HepG2 (cell line): ENCODE results near the gene GGTLC1. TPM values are rescaled to one million over a fixed set of nuclear protein-coding genes. Genes with fewer than 3 reads are reported as not detected.

Experiments used
- EP300 ChIP-seq, 3 experiments: sonication (generic) in 1 of 3; formaldehyde crosslinking in 1 of 3; IDR thresholded peaks; 2 replicates each; pipeline versions ENCODE4 v1.5.1 to v1.6.1; 2011 to 2020; ENCODE audit warnings: low read depth in 2 of 3, low read length in 2 of 3, borderline replicate concordance in 1 of 3, improper control_type of control experiment in 1 of 3, mild to moderate bottlenecking in 1 of 3, missing genetic modification reagents in 1 of 3, moderate library complexity in 1 of 3
- GTF3A ChIP-seq: sonication (generic); formaldehyde crosslinking; conservative IDR thresholded peaks from 2 replicates; pipeline ENCODE4 v1.4.0; 2020; ENCODE audit warnings: mild to moderate bottlenecking, missing genetic modification reagents
- HHEX ChIP-seq: IDR thresholded peaks from 2 replicates; pipeline ENCODE4 v1.6.1; 2016; ENCODE audit warnings: control low read depth
- HOXA5 ChIP-seq: sonication (generic); formaldehyde crosslinking; IDR thresholded peaks from 2 replicates; pipeline ENCODE4 v1.4.0; 2020; ENCODE audit warnings: missing genetic modification reagents
- IRX3 ChIP-seq: sonication (generic); formaldehyde crosslinking; IDR thresholded peaks from 2 replicates; pipeline ENCODE4 v1.8.1; 2023; ENCODE audit warnings: mild to moderate bottlenecking, low read depth, missing genetic modification reagents, borderline replicate concordance
- MAFF ChIP-seq: IDR thresholded peaks from 2 replicates; pipeline ENCODE4 v1.6.1; 2011; ENCODE audit warnings: low read depth, low read length, improper control_type of control experiment
- RNF2 ChIP-seq: fragments of 450-650 bp; conservative IDR thresholded peaks from 2 replicates; pipeline ENCODE4 v1.6.1; 2016; ENCODE audit warnings: low read depth
- TBX2 ChIP-seq: sonication (generic); formaldehyde crosslinking; IDR thresholded peaks from 2 replicates; pipeline ENCODE4 v1.5.0; 2020; ENCODE audit warnings: missing genetic modification reagents, mild to moderate bottlenecking, borderline replicate concordance
- ZBTB21 ChIP-seq: sonication (generic); formaldehyde crosslinking; IDR thresholded peaks from 2 replicates; pipeline ENCODE4 v1.4.0; 2020; ENCODE audit warnings: missing genetic modification reagents
- ZBTB4 ChIP-seq: sonication (generic); formaldehyde crosslinking; IDR thresholded peaks from 2 replicates; pipeline ENCODE4 v1.4.0; 2020; ENCODE audit warnings: missing genetic modification reagents, mild to moderate bottlenecking, borderline replicate concordance
- ZMYM2 ChIP-seq: sonication (generic); formaldehyde crosslinking; IDR thresholded peaks from 2 replicates; pipeline ENCODE4 v1.8.0; 2022; ENCODE audit warnings: mild to moderate bottlenecking, missing genetic modification reagents
- ZNF17 ChIP-seq: sonication (generic); formaldehyde crosslinking; IDR thresholded peaks from 2 replicates; pipeline ENCODE4 v1.5.0; 2020; ENCODE audit warnings: mild to moderate bottlenecking, missing genetic modification reagents
- ZNF672 ChIP-seq: sonication (generic); formaldehyde crosslinking; IDR thresholded peaks from 2 replicates; pipeline ENCODE4 v1.8.1; 2022; ENCODE audit warnings: missing genetic modification reagents
- ZNF720 ChIP-seq: sonication (generic); formaldehyde crosslinking; IDR thresholded peaks from 2 replicates; pipeline ENCODE4 v1.4.0; 2020; ENCODE audit warnings: missing genetic modification reagents
- ZNF746 ChIP-seq: sonication (generic); formaldehyde crosslinking; IDR thresholded peaks from 2 replicates; pipeline ENCODE4 v1.8.0; 2022; ENCODE audit warnings: mild to moderate bottlenecking, missing genetic modification reagents
- ZSCAN22 ChIP-seq: sonication (generic); formaldehyde crosslinking; IDR thresholded peaks from 2 replicates; pipeline ENCODE4 v1.4.0; 2020; ENCODE audit warnings: mild to moderate bottlenecking, missing genetic modification reagents
- ZSCAN5A ChIP-seq: sonication (generic); formaldehyde crosslinking; IDR thresholded peaks from 2 replicates; pipeline ENCODE4 v1.8.0; 2022; ENCODE audit warnings: mild to moderate bottlenecking, missing genetic modification reagents, borderline replicate concordance
- polyA plus RNA-seq, 8 experiments: library from polyadenylated mRNA; depleted of rRNA in 3 of 8; stranded (reverse) in 7 of 8; unstranded in 1 of 8; fragments of >200 nt; fragmentation: Illumina TruSeq in 4 of 8; extraction: Trizol in 4 of 8; gene quantifications; 2 replicates each; pipeline versions ENCODE4 v1.2.1 to v1.2.3, GENCODE V29; 2011 to 2016; ENCODE audit warnings: low read depth in 4 of 8, missing spikeins in 1 of 8, mixed read lengths in 1 of 8; ENCODE audit not compliant: insufficient read depth in 1 of 8
- total RNA-seq, 5 experiments: library from RNA; depleted of rRNA; stranded (reverse); fragments of >200 nt; fragmentation: Illumina TruSeq; extraction: Trizol; gene quantifications; 2 replicates each; pipeline ENCODE4 v1.2.3, GENCODE V29; 2016; ENCODE audit warnings: low read depth in 1 of 5
- TF ChIP-seq, protein P1 (sequence below): sonication (generic); formaldehyde crosslinking; IDR thresholded peaks from 2 replicates; pipeline ENCODE4 v1.5.0; 2020; ENCODE audit warnings: mild to moderate bottlenecking, missing genetic modification reagents, borderline replicate concordance

GGTLC1 gene
- total and polyA plus RNA-seq, 2 of the 13 experiments (the other 11 are each of a cell fraction or from before 2014, with no cell fraction given), result not detected

DNA sequence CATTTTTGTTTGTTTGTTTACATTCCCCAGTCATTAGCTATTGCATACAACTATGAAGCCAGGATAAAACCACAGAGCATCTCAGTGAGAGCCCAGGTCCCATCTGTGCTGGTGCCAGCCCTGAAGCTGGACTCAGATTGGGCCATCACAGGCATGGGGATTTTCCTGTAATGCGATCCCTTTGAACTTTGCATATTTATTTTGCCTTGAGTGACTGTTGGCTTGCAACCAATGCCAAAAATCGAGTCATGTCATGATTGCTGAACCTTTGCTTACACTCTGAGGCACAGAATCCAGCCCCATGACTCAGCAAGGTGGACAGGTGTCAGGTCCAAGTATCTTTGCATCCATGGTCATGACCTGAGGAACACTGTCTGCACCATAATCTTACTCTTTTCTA, 46.2 kb upstream of the GGTLC1 start (continued):
- TF ChIP-seq, protein P1, sequence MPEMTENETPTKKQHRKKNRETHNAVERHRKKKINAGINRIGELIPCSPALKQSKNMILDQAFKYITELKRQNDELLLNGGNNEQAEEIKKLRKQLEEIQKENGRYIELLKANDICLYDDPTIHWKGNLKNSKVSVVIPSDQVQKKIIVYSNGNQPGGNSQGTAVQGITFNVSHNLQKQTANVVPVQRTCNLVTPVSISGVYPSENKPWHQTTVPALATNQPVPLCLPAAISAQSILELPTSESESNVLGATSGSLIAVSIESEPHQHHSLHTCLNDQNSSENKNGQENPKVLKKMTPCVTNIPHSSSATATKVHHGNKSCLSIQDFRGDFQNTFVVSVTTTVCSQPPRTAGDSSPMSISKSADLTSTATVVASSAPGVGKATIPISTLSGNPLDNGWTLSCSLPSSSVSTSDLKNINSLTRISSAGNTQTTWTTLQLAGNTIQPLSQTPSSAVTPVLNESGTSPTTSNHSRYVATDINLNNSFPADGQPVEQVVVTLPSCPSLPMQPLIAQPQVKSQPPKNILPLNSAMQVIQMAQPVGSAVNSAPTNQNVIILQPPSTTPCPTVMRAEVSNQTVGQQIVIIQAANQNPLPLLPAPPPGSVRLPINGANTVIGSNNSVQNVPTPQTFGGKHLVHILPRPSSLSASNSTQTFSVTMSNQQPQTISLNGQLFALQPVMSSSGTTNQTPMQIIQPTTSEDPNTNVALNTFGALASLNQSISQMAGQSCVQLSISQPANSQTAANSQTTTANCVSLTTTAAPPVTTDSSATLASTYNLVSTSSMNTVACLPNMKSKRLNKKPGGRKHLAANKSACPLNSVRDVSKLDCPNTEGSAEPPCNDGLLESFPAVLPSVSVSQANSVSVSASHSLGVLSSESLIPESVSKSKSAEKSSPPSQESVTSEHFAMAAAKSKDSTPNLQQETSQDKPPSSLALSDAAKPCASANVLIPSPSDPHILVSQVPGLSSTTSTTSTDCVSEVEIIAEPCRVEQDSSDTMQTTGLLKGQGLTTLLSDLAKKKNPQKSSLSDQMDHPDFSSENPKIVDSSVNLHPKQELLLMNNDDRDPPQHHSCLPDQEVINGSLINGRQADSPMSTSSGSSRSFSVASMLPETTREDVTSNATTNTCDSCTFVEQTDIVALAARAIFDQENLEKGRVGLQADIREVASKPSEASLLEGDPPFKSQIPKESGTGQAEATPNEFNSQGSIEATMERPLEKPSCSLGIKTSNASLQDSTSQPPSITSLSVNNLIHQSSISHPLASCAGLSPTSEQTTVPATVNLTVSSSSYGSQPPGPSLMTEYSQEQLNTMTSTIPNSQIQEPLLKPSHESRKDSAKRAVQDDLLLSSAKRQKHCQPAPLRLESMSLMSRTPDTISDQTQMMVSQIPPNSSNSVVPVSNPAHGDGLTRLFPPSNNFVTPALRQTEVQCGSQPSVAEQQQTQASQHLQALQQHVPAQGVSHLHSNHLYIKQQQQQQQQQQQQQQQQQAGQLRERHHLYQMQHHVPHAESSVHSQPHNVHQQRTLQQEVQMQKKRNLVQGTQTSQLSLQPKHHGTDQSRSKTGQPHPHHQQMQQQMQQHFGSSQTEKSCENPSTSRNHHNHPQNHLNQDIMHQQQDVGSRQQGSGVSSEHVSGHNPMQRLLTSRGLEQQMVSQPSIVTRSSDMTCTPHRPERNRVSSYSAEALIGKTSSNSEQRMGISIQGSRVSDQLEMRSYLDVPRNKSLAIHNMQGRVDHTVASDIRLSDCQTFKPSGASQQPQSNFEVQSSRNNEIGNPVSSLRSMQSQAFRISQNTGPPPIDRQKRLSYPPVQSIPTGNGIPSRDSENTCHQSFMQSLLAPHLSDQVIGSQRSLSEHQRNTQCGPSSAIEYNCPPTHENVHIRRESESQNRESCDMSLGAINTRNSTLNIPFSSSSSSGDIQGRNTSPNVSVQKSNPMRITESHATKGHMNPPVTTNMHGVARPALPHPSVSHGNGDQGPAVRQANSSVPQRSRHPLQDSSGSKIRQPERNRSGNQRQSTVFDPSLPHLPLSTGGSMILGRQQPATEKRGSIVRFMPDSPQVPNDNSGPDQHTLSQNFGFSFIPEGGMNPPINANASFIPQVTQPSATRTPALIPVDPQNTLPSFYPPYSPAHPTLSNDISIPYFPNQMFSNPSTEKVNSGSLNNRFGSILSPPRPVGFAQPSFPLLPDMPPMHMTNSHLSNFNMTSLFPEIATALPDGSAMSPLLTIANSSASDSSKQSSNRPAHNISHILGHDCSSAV (CRISPR knock-in tag), result no peak
- TF ChIP-seq ZNF720, result no peak
- no peak for TF ChIP-seq ZBTB21 (CRISPR knock-in tag)
- TF ChIP-seq ZBTB4 (CRISPR knock-in tag), result no peak
- TF ChIP-seq MAFF, result peak; percentile 91
- TF ChIP-seq ZSCAN22 (CRISPR knock-in tag), result no peak
- no peak for TF ChIP-seq ZSCAN5A (CRISPR knock-in tag)
- peak; percentile 44; the same call in 1 of the 2 replicates for TF ChIP-seq TBX2
- no peak for TF ChIP-seq HOXA5 (CRISPR knock-in tag)
- no peak for TF ChIP-seq IRX3 (CRISPR knock-in tag)
- TF ChIP-seq ZNF672, result no peak
- no peak for TF ChIP-seq GTF3A (CRISPR knock-in tag)
- no peak for TF ChIP-seq ZMYM2 (CRISPR knock-in tag)
- no peak for TF ChIP-seq RNF2
- TF ChIP-seq HHEX (CRISPR knock-in tag), result no peak
- TF ChIP-seq ZNF17, result no peak
- 0 out of 2 replicates have a peak, but pooled peaks have one; percentile 24 for TF ChIP-seq ZNF746 (CRISPR knock-in tag)
- TF ChIP-seq EP300 (IDR thresholded peaks at IDR 0.05; ENCODE audit: low read depth in 2 of 2, low read length in 2 of 2), result peak in 1 of 2 experiments; percentile 48; a peak in 2 of 4 replicates
- no peak for TF ChIP-seq EP300 (CRISPR knock-in tag; IDR thresholded peaks at IDR 0.05; ENCODE audit: borderline replicate concordance)
